Measurements from ENCODE around the gene FOXL3.

- TF ChIP-seq CTCF (IDR thresholded peaks at IDR 0.05) = no peak
- no peak for TF ChIP-seq POLR2A (IDR thresholded peaks at IDR 0.05)
Observed at GRCh38 chr7:276230-276835, 13.6 kb upstream of the FOXL3 start.

Measured in adrenal gland (tissue), 5 donors.